Measurements from ENCODE around the gene CCDC8.

The CCDC8 gene

DNA sequence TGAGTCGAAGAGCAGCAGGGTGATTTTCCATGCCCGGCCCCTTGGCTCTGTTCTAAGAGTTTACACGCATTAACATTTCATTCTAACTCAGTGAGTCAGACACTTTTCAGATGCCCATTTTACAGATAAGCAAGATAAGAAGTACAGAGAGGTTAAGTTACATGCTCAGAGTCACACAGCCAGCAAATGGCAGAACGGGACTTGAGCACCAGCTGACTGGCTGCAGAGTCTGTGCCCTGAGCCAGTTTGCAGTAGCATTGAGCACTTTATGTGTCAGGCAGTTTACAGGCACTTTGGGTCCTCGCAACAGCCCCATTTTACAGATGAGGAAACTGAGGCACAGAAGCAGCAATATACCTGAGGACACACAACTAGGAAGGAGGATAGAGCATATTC, 19.0 kb downstream of the CCDC8 start:
- no peak overlapping the region for H3K4me3 ChIP-seq (ENCODE audit: low read length)
- no peak overlapping the region for H3K9ac ChIP-seq (ENCODE audit: low read depth, low read length)
- H3K27me3 ChIP-seq (ENCODE audit: control insufficient read depth, insufficient read depth, low read length) = no peaks in the 10 kb centered on the region
- H3K36me3 ChIP-seq (ENCODE audit: insufficient read depth, low read length) = peaks cover 40% of the 10 kb centered on the region
- peaks cover 8% of the 10 kb centered on the region for H3K4me1 ChIP-seq (ENCODE audit: control insufficient read depth, insufficient read depth, low read length)
- no peak overlapping the region for H3K4me2 ChIP-seq (ENCODE audit: low read length)
- H3K9me3 ChIP-seq (replicated peaks; ENCODE audit: low read length) = no peaks in the 10 kb centered on the region

DNA sequence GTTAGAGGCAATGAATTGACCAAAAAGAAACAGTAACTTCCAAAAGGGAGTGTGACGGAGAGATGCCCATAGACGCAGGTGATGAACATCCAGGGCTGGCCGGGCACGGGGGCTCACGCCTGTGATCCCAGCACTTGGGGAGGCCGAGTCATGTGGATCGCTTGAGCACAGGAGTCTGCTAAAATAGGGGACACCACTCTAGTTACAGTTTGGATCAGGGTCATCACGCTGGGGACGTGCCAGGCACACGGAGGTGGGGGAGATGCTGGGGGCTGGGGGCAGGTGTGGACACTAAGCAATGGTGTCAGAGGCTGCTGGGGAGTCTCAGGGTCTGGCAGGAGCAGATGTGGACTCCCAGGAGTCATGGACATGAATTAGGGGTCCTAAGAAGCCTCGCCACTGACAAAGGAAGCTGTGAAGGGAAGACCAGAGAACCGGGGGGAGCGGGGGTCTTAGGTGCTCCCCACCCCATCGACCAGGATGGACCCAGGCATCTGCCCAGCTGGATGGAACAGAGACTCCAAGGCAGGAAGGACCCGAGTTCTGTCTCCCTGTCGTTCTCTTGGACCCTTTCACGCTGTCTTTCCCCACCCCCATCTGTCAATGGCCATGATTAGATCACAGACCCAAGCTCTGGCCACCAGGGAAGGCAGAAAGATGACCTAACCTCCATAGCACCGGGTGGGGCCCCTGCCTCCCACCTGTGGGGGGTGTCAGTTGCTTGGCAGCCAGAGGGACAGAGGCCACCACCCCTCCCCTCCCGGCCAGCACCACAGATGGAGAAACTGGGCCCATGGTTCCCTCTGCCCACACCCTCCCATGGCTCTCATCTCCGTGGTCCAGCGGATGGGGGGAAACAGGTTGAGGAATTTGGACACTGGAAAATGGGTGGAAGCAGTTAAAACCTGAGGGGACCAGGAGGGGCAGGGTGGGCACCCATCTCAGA, 19.6 kb downstream of the CCDC8 start:
- H3K9ac ChIP-seq (ENCODE audit: low read depth, low read length) = no peak overlapping the region
- H3K4me3 ChIP-seq (ENCODE audit: low read length) = no peak overlapping the region
- H3K4me1 ChIP-seq (ENCODE audit: control insufficient read depth, insufficient read depth, low read length) = peaks cover 8% of the 10 kb centered on the region
- H3K9me3 ChIP-seq (replicated peaks; ENCODE audit: low read length) = no peaks in the 10 kb centered on the region
- H3K36me3 ChIP-seq (ENCODE audit: insufficient read depth, low read length) = peaks cover 46% of the 10 kb centered on the region
- no peak overlapping the region for H3K4me2 ChIP-seq (ENCODE audit: low read length)
- no peaks in the 10 kb centered on the region for H3K27me3 ChIP-seq (ENCODE audit: control insufficient read depth, insufficient read depth, low read length)

DNA sequence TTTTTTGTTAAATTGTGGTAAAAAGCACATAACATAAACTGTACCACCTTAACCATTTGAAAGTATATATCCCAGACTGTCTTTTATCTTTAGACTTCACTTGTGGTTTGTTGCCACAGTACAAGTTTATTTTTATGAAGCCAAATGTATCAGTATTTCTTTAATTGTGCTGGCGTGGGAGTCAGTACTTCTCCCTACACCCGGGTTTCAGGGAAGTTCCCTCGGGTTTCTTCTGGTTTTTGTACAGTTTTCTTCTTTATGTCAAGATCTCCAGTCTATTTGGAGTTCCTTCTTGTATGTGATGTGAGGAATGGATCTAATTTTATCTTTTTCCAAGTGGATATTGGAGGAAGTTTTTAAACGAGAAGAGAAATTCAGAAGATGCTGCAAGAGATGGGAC, 20.5 kb downstream of the CCDC8 start:
- no peaks in the 10 kb centered on the region for H3K27me3 ChIP-seq (ENCODE audit: control insufficient read depth, insufficient read depth, low read length)
- peaks cover 8% of the 10 kb centered on the region for H3K4me1 ChIP-seq (ENCODE audit: control insufficient read depth, insufficient read depth, low read length)
- no peak overlapping the region for H3K4me3 ChIP-seq (ENCODE audit: low read length)
- peaks cover 54% of the 10 kb centered on the region for H3K36me3 ChIP-seq (ENCODE audit: insufficient read depth, low read length)
- H3K9ac ChIP-seq (ENCODE audit: low read depth, low read length) = no peak overlapping the region
- H3K9me3 ChIP-seq (replicated peaks; ENCODE audit: low read length) = no peaks in the 10 kb centered on the region
- H3K4me2 ChIP-seq (ENCODE audit: low read length) = no peak overlapping the region

DNA sequence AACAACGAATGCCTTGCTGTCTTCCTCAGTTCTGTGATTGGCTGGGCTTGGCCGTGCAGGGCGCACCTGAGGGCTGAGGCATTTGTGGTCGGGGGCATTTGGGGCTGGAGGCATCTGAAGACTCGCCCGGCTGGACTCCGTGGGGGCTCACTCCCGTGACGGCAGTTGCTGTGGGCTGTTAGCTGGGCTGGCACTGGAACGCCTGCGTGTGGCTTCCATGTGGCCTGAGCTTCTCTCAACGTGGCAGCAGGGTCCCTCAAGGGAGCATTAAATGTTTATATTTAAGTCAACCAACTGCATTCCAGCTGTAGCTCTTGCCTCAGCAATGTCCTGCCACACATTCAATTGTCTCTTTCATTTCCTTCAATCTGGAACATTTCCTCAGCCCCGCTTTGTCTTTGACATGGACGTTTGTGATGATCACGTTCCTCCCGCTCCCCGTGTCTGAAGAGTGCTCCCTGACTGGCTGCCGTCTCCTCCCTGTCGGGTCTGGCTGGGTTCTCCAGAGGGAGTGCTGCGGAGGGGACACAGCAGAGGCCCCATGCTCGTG, 21.0 kb downstream of the CCDC8 start:
- Histone ChIP-seq H3K9me3 (replicated peaks; ENCODE audit: low read length) (no peaks in the 10 kb centered on the region), H3K4me1 (ENCODE audit: control insufficient read depth, insufficient read depth, low read length) (peaks cover 8% of the 10 kb centered on the region), H3K4me2 (ENCODE audit: low read length) (no peak overlapping the region), H3K36me3 (ENCODE audit: insufficient read depth, low read length) (peaks cover 59% of the 10 kb centered on the region), H3K9ac (ENCODE audit: low read depth, low read length) (no peak overlapping the region), H3K27me3 (ENCODE audit: control insufficient read depth, insufficient read depth, low read length) (no peaks in the 10 kb centered on the region), H3K4me3 (ENCODE audit: low read length) (no peak overlapping the region)

DNA sequence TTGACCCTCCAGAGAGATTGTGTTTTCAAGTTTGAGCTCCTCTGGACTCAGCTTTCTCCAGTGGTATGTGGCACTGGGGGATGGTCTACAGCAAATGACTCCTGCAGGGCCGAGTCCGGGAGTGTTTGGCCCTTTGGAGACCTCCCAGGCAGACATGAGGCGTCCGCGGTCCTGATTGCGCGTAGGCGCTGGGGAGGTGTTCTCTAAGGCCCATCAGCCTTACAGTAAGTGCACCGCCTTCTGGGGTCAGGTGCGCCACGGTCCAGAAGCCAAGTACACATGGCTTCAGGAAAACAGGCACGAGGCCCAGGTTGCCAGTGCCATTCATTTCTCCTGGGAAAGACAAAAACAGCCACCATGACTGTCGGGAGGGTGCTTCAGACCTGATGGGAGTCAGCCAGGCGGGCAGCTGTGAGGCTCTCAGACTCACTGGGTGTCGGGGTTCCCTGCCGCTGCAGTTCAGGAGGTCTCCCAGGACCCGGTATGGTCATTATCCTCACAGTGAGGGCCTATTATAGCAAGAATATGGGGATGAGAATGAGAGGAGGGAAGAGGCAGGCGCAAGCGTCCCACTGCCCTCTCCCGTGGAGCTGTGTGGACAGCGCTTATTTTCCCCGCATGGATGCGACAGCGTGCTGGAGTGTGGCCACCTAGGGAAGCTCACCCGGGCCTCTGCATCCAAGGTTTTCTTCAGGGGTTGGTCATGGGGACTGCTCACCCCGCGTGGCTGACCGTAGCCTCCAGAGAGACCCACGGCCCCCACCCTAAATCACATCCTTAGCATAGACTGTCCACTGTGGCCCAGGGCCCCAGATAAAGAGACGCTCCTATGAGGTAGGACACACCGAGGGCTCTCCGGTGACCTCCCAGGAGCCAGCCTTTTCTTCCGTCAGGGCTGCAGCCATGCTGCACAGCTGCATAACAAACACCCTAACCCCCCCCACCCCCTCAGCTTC, 21.8 kb downstream of the CCDC8 start:
- no peaks in the 10 kb centered on the region for H3K27me3 ChIP-seq (ENCODE audit: control insufficient read depth, insufficient read depth, low read length)
- peaks cover 8% of the 10 kb centered on the region for H3K4me1 ChIP-seq (ENCODE audit: control insufficient read depth, insufficient read depth, low read length)
- H3K9me3 ChIP-seq (replicated peaks; ENCODE audit: low read length) = no peaks in the 10 kb centered on the region
- no peak overlapping the region for H3K4me3 ChIP-seq (ENCODE audit: low read length)
- peaks cover 65% of the 10 kb centered on the region for H3K36me3 ChIP-seq (ENCODE audit: insufficient read depth, low read length)
- H3K4me2 ChIP-seq (ENCODE audit: low read length) = no peak overlapping the region
- no peak overlapping the region for H3K9ac ChIP-seq (ENCODE audit: low read depth, low read length)

DNA sequence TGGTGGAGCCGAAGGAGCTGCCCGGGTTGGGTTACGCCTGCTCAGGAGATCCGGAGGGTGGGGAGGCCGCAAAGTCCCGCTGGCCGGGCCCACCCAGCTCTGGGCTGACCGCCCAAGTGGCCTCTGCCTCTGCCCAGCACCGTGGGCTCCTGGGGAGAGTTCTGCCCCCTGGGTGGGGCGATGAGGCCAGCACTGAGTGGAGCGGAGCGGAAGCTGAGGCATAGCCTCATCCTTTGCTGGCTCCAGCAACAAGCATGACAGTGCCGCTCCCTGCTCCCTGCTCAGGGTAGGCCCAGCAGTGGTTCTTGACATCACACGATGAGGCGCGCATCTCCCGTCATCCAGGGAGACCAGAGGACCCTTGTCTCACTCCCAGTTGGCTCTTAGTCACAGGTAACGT, 22.5 kb downstream of the CCDC8 start:
- Histone ChIP-seq H3K4me2 (ENCODE audit: low read length) (no peak overlapping the region), H3K27me3 (ENCODE audit: control insufficient read depth, insufficient read depth, low read length) (no peaks in the 10 kb centered on the region), H3K4me3 (ENCODE audit: low read length) (no peak overlapping the region), H3K36me3 (ENCODE audit: insufficient read depth, low read length) (peaks cover 70% of the 10 kb centered on the region), H3K9ac (ENCODE audit: low read depth, low read length) (no peak overlapping the region), H3K4me1 (ENCODE audit: control insufficient read depth, insufficient read depth, low read length) (peaks cover 8% of the 10 kb centered on the region), H3K9me3 (replicated peaks; ENCODE audit: low read length) (no peaks in the 10 kb centered on the region)

DNA sequence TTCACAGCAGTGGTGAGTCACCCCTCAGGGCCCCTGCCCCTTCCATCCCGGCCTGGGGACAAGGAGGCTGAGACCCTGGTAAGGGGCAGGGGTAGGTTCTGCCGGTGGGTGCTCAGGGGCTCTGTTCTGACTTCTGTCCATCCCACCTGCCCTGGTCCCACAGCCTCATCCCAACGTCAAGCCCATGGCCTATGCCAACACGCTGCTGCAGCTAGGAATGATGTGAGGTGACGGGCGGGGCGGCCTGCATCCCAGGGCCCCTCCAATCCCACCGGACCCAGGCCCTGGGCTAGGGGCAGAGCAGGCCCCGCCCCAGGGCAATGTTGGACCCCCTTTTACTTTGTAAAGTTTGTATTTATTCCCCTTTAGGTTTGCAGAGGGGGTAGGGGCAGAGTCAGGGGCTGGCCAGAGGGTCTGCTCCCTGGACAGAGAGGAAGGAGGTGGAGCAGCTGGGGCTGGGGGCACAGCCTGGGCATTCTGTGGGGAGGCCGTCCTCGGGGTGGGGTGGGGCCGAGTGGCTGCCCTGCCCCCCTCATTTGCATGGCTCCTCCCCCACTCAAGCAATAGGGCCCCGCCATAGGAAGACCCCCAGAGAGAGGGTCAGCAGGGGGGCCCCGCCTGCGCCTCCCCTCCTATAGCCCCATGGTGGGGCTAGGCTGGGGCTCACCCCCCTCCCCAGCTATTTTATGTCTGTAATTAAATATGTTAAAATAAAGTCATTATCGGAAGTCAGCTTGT, 23.1 kb downstream of the CCDC8 start:
- Histone ChIP-seq H3K36me3 (ENCODE audit: insufficient read depth, low read length) (peaks cover 71% of the 10 kb centered on the region), H3K4me2 (ENCODE audit: low read length) (no peak overlapping the region), H3K9me3 (replicated peaks; ENCODE audit: low read length) (no peaks in the 10 kb centered on the region), H3K4me3 (ENCODE audit: low read length) (no peak overlapping the region), H3K27me3 (ENCODE audit: control insufficient read depth, insufficient read depth, low read length) (no peaks in the 10 kb centered on the region), H3K4me1 (ENCODE audit: control insufficient read depth, insufficient read depth, low read length) (peaks cover 8% of the 10 kb centered on the region), H3K9ac (ENCODE audit: low read depth, low read length) (no peak overlapping the region)

DNA sequence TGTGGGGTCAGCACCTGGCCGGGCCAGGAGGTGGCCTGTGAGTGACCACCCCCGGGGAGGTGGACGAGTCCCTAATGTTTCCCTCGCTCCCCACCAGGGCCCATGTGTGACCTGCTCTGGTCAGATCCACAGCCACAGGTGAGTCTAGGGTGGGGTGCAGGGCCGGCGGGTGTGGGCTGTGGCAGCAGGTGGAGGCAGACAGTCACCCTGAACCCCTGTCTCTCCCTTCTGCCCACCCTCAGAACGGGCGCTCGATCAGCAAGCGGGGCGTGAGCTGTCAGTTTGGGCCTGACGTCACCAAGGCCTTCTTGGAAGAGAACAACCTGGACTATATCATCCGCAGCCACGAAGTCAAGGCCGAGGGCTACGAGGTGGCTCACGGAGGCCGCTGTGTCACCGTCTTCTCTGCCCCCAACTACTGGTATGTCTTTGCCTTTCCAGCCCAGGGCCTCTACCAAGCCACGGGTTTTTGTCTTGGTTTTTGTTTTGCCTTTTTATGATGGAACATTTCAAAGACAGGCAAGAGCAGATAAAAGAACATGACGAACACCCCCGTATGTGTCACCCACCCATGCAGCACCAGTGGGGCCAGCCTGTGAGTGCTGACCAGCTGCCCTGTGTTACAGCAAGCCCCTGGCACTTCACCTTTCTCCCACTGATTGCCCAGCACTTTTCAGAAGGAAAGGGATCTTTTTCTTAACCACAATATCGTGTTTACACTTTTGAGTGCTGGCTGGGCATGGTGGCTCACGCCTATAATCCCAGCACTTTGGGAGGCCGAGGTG, 24.9 kb downstream of the CCDC8 start:
- peaks cover 8% of the 10 kb centered on the region for H3K4me1 ChIP-seq (ENCODE audit: control insufficient read depth, insufficient read depth, low read length)
- peaks cover 87% of the 10 kb centered on the region for H3K36me3 ChIP-seq (ENCODE audit: insufficient read depth, low read length)
- no peak overlapping the region for H3K4me3 ChIP-seq (ENCODE audit: low read length)
- no peaks in the 10 kb centered on the region for H3K9me3 ChIP-seq (replicated peaks; ENCODE audit: low read length)
- no peak overlapping the region for H3K4me2 ChIP-seq (ENCODE audit: low read length)
- H3K9ac ChIP-seq (ENCODE audit: low read depth, low read length) = no peak overlapping the region
- no peaks in the 10 kb centered on the region for H3K27me3 ChIP-seq (ENCODE audit: control insufficient read depth, insufficient read depth, low read length)

DNA sequence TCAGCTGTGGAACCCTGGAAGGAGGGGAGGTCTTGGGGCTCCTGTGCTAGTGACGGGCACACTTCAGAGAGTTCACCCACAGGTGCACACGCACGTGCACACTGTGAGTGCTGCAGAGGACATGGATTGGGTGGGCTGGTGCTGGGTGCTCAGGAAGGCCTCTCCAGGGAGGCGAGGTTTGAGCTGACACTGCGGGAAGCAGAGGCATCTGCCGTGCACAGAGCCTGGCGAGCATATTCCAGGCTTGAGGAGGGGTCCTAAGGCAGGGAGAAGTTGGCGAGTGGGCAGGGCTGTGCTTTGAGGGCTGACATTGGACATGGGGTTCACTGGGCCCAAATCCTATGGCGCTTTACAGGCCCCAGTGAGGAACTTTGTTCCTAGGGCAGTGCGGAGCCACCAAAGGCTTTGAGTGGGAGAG, 25.6 kb downstream of the CCDC8 start:
- Histone ChIP-seq H3K4me3 (ENCODE audit: low read length) (no peak overlapping the region), H3K4me2 (ENCODE audit: low read length) (no peak overlapping the region), H3K4me1 (ENCODE audit: control insufficient read depth, insufficient read depth, low read length) (peaks cover 8% of the 10 kb centered on the region), H3K9ac (ENCODE audit: low read depth, low read length) (no peak overlapping the region), H3K9me3 (replicated peaks; ENCODE audit: low read length) (no peaks in the 10 kb centered on the region), H3K27me3 (ENCODE audit: control insufficient read depth, insufficient read depth, low read length) (no peaks in the 10 kb centered on the region), H3K36me3 (ENCODE audit: insufficient read depth, low read length) (peaks cover 84% of the 10 kb centered on the region)

DNA sequence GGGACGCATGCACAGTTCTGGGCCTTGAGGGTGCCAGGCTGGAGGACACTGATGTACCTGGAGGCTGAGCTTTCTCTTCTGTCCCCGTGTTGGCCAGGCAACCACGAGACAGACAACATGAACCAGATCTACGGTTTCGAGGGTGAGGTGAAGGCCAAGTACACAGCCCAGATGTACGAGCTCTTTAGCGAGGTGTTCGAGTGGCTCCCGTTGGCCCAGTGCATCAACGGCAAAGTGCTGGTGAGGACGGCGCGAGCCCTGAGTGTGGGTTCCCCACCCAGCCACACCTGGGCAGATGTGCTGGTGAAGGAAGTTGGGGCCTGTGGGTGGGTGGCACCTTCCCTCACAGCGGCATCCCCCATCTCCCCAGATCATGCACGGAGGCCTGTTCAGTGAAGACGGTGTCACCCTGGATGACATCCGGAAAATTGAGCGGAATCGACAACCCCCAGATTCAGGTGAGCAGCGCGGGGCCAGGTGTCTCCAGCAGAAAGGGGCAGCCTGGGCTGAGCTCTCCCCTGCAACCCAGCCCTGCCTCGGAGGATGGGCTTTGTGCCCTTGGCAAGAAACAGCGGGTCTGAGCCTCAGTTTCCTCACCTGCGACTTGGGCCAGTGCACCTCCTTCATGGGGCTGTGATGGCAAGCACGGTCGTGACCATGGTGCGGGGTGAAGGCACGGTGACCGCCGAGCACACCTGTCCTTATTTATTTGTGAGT, 26.2 kb downstream of the CCDC8 start:
- H3K9me3 ChIP-seq (replicated peaks; ENCODE audit: low read length) = no peaks in the 10 kb centered on the region
- no peak overlapping the region for H3K4me3 ChIP-seq (ENCODE audit: low read length)
- no peak overlapping the region for H3K4me2 ChIP-seq (ENCODE audit: low read length)
- H3K9ac ChIP-seq (ENCODE audit: low read depth, low read length) = no peak overlapping the region
- no peaks in the 10 kb centered on the region for H3K27me3 ChIP-seq (ENCODE audit: control insufficient read depth, insufficient read depth, low read length)
- peaks cover 2% of the 10 kb centered on the region for H3K4me1 ChIP-seq (ENCODE audit: control insufficient read depth, insufficient read depth, low read length)
- H3K36me3 ChIP-seq (ENCODE audit: insufficient read depth, low read length) = peaks cover 85% of the 10 kb centered on the region
